SK-N-SH treated with all-trans-retinoic acid at 6 μM for 48 hours (cell line): ENCODE data around the gene CHRM2.

Experiments used
- CREB5 ChIP-seq: fragments of 250-450 bp; sonication (Bioruptor Pico); IDR thresholded peaks from 2 replicates; pipeline ENCODE4 v1.5.1; 2020; ENCODE audit warnings: low read depth, mild to moderate bottlenecking, moderate library complexity
- RARB ChIP-seq: fragments of 250-450 bp; sonication (Bioruptor Pico); IDR thresholded peaks from 2 replicates; pipeline ENCODE4 v1.8.0; 2021; ENCODE audit warnings: mild to moderate bottlenecking, moderate library complexity

- TF ChIP-seq RARB (no peak), CREB5 (CRISPR knock-in tag) (no peak)
Measured at GRCh38 chr7:137026176-137026500, 157.7 kb downstream of the CHRM2 start.
